ENCODE measurements around the gene ZNF174.
A peak's percentile ranks its signal among the peaks of the same experiment; 100 is the strongest.

ZNF174 gene

DNA sequence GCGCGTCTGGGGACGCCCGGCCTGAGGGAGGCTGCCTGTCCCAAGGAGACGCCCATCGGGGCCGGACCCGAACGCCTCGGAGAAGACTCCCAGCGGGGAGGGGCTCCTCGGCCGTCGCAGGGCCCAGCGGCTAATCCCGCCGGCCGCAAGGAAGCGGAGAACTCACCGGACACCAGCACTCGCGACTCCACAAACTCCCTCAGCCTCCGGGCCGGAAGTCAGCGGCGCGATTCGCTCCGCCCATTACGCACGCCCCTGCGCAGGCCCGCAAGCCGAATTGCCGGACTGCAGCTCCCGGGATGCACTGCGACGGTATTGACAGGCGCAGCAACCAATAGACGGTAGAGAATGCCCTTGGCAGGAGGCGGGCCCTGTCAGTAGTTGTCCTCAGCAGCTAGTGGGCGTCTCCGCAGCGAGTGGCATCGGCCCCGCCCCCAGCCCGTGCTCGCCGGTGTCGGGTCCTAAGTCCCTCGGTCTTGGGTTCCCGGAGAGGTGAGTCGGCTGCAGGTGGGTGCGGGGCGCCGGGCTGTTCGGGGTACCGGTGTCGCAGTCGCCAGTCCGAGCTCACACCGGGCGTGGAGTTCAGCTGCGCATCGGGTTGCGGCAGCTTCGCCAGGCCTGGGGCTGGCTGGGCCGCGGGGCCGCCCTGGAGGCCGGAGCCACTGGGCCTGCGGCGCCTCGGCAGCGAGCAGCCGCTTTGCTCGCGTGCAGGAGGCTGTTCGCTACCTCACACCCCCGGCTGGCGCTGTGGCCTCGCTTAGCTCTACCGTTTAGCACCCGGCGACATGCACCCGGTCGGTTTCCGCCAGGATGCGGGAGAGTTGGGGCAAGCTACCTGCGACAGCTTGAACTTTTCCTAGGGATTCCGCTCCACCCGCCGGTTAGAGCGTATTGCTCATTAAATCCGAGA is at the start of gene ZNF174, which contains the start of gene ZSCAN32:
Gene ZNF174 (plus strand): TSS at position 437 of the 910 bp plus-strand sequence. CDS start 790 bp downstream, outside the sequence.
Gene ZSCAN32 (minus strand): TSS at position 226 of the 910 bp plus-strand sequence. CDS start 3,447 bp downstream, outside the sequence.
- DNase-seq (ENCODE audit: low read depth, low spot score) = peak; percentile 100

- no peak for DNase-seq (ENCODE audit: low read depth, low spot score)
Observed at GRCh38 chr16:3355589-3355988, 45.4 kb upstream of the ZNF174 start, which contains the start of gene OR2C1. Gene OR2C1, plus strand, starts transcription at chr16:3355889. Its CDS starts 52 bp downstream, at chr16:3355941.

DNA sequence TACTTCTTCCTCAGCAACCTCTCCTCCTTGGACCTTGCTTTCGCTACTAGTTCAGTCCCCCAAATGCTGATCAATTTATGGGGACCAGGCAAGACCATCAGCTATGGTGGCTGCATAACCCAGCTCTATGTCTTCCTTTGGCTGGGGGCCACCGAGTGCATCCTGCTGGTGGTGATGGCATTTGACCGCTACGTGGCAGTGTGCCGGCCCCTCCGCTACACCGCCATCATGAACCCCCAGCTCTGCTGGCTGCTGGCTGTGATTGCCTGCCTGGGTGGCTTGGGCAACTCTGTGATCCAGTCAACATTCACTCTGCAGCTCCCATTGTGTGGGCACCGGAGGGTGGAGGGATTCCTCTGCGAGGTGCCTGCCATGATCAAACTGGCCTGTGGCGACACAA is 44.9 kb upstream of the ZNF174 start:
- no peak for DNase-seq (ENCODE audit: low read depth, low spot score)

GRCh38 chr16:3358871-3359270 is 42.1 kb upstream of the ZNF174 start:
- DNase-seq (ENCODE audit: low read depth, low spot score) = peak; percentile 32

DNA sequence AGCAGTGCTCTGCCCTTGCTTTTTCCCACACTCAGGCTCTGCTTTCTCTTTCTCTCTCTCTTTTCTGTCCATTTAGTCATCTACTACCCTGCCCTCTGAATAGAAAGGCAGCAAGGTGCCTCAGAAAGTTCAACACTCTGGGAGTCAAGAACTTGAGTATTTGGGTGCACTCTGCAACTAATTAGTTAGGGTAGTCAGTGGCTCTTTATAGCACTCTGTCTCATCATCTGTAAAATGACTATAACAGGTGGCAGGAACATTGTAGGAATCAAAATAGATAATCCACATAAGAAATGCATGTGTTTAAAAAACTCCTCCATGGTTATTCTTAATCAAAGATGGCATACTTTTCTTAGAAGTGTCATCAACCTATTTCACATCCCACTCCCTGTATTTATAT is 38.1 kb upstream of the ZNF174 start:
- no peak for DNase-seq (ENCODE audit: low read depth, low spot score)

- DNase-seq (ENCODE audit: low read depth, low spot score) = no peak
Observed at GRCh38 chr16:3363793-3364192, 37.2 kb upstream of the ZNF174 start.

DNA sequence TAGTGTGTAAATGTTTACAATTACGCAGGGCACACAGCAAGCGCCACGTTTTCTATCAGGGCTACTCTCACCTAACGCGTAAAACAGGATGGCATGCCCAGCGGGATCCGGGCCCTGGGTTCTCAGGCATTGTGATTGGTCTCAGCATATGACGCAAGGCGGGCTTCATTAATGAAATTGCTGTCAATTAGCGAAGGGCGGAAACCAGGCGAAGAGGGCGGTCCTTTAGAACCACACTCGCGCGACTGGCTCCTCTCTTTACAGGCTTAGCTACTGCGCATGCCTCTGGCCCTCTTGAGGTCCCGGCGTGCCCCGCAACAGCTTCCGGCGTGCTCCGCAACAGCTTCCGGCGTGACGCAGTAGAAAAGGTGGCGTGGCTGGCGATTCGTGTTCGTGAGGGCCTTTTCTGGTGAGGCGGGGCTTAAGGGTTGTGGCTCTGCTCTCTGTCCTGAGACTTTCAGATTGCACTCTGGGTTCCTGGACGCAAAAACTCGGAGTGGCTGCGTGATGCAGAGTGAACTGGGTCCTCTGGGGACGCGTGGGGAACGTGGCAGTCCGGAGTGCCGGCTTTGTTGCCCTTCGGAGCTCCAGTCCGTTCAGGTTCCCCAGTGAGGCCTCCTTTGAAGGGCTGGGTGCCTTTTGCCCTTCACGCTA is 36.1 kb upstream of the ZNF174 start:
- DNase-seq (ENCODE audit: low read depth, low spot score) = peak; percentile 96

- DNase-seq (ENCODE audit: low read depth, low spot score) = no peak
Observed at GRCh38 chr16:3369073-3369472, 31.9 kb upstream of the ZNF174 start.

GRCh38 chr16:3375680-3376079 is 25.3 kb upstream of the ZNF174 start:
- DNase-seq (ENCODE audit: low read depth, low spot score) = no peak

DNA sequence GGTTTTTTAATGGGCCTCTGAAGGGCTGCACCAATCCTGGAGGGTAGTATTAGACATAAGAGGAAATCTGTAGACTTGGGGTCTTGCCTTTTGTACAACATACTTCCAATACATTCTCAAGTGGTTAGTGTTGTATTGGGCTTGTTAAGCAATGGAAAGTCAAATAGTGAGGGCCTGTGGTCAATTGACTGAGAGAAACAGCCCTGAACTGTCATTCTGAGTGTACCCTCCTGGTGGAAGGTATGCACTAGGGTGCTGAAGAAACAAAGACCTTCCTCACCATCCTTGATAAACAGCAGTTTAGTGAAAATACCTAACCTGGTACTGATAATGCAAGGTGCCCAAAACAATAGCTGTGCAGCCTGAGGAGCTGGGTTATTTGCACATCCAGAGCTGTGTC is 23.1 kb upstream of the ZNF174 start:
- DNase-seq (ENCODE audit: low read depth, low spot score) = no peak

DNA sequence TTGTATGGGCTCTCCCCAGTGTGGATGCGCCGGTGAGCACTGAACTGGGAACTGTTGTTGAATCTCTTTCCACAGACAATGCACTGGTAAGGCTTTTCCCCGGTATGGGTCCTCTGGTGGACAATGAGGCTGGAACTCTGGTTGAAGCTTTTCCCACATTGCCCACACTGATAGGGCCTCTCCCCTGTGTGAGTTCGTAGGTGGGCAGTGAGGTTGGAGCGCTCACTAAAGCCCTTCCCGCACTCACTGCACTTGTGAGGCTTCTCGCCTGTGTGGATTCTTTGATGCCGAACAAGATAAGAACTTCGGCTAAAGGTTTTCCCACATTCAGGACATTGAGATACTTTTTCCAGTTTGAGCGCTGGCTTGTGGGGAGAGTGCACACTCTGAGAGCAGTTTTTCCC is 18.0 kb upstream of the ZNF174 start:
- DNase-seq (ENCODE audit: low read depth, low spot score) = peak; percentile 2

DNA sequence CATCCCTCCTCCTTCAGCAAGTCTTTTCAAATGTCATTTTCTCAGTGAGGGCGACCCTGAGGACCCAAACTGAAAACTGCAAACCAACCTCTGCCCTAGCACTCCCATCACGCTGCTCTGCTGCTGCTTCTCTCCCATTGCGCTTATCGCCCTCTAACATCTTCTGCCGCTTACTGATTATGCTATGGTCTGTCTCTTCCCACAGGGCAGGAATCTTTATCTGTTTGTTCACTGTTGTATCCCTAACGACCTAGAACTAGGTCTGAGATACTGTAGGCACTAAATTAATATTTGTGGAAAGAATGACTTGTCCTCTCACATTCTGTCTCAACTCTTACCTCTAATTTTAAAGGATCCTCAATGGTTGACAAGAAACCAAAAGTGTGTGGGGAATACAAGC is 12.7 kb upstream of the ZNF174 start:
- DNase-seq (ENCODE audit: low read depth, low spot score) = no peak

- no peak for DNase-seq (ENCODE audit: low read depth, low spot score)
Observed at GRCh38 chr16:3389663-3390338, 11.2 kb upstream of the ZNF174 start.

GRCh38 chr16:3400446-3400778 is 603 bp upstream of the ZNF174 start:
- DNase-seq (ENCODE audit: low read depth, low spot score) = no peak

GRCh38 chr16:3401719-3402397 is 843 bp downstream of the ZNF174 start:
- peak; percentile 31 for DNase-seq (ENCODE audit: low read depth, low spot score)

DNA sequence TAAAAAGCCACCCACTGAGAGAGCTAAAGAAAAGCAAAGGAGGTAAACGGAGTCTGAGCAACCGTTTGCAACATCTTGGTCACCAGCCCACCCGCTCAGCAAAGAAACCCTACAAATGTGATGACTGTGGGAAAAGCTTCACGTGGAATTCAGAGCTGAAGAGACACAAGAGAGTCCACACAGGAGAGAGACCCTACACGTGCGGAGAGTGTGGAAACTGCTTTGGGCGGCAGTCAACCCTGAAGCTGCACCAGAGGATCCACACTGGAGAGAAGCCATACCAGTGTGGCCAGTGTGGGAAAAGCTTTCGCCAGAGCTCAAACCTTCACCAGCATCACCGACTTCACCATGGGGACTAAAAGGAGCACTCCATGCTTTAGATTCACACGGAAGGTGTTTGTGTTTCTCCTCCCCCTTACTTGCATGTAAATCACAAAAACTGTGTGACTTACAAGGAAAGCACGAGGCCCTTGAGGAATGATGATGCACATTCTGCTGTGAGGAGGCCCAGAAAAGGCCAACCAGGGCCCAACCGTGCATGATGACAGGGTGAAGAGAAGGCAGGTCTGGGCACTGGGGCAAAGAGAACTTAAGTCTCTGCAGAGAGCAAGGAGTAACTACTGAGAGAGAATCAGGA is 7.7 kb downstream of the ZNF174 start:
- DNase-seq (ENCODE audit: low read depth, low spot score) = no peak

- peak; percentile 6 for DNase-seq (ENCODE audit: low read depth, low spot score)
Observed at GRCh38 chr16:3413730-3414379, 12.8 kb downstream of the ZNF174 start.

GRCh38 chr16:3431779-3432219 is 30.8 kb downstream of the ZNF174 start:
- peak; percentile 49 for DNase-seq (ENCODE audit: low read depth, low spot score)

GRCh38 chr16:3434373-3434772 is 33.4 kb downstream of the ZNF174 start:
- DNase-seq (ENCODE audit: low read depth, low spot score) = no peak

GRCh38 chr16:3439637-3440036 is 38.6 kb downstream of the ZNF174 start:
- DNase-seq (ENCODE audit: low read depth, low spot score) = no peak

Data from astrocyte of the hippocampus (primary cell).